Measurements from ENCODE around the gene C1orf87. TPM values are rescaled to one million over a fixed set of nuclear protein-coding genes. Genes with fewer than 3 reads are reported as not detected.

Gene C1orf87
- total and polyA plus RNA-seq, 7 donors = not detected

DNA sequence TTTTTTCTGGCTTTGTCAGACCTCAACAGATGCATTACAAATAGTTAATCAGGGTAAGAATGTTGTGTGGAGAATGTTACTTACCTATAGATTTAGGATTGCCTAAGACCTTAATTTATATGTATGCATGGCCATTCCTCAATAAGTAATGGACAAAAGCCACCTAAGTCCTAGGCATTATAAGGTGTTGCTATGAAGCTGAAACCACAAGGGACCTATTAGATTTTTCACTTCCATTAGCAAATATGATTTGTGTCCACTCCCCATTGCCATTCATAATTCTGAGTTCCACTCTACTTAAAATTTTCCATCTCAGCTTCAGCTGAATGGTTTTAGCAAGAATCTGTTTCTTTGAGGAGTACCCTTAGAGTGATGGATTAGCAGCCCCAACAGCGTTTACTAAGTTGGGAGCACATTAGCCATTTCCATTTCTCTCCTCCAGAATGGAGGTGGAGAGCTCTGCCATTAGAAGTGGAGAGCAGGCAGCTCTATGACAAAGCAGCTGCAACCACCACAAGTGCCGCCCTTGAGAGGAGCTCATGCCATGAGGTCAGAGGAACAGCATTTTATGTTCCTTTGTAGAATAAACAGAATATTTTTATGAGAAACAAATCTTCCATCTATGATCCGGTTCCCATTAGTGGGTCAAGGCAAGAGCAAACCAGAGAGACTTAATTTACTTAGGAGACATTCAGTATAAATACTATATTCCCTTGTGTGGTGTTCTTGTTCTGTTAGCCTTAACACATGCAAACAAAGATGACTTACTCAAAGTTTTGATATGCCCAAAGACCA is 28.9 kb upstream of the C1orf87 start:
- Histone ChIP-seq H3K4me3 (no peak overlapping the region), H3K27me3 (ENCODE audit: insufficient read depth in 3 of 3, low read length in 2 of 3) (no peaks in the 10 kb centered on the region), H3K36me3 (ENCODE audit: insufficient read depth in 1 of 2, low read depth in 1 of 2) (no peaks in the 10 kb centered on the region), H3K4me1 (no peaks in the 10 kb centered on the region), H3K27ac (no peak overlapping the region), H3K9me3 (no peaks in the 10 kb centered on the region)
- intact Hi-C loops (cut with DNase I) = no loop called here
- 81 to 93% (median 83%) methylated on average over 3 of the region's 3 CpGs for WGBS, 3 donors
- DNase-seq (no peak), ATAC-seq (no peak)
- TF ChIP-seq, protein P1, sequence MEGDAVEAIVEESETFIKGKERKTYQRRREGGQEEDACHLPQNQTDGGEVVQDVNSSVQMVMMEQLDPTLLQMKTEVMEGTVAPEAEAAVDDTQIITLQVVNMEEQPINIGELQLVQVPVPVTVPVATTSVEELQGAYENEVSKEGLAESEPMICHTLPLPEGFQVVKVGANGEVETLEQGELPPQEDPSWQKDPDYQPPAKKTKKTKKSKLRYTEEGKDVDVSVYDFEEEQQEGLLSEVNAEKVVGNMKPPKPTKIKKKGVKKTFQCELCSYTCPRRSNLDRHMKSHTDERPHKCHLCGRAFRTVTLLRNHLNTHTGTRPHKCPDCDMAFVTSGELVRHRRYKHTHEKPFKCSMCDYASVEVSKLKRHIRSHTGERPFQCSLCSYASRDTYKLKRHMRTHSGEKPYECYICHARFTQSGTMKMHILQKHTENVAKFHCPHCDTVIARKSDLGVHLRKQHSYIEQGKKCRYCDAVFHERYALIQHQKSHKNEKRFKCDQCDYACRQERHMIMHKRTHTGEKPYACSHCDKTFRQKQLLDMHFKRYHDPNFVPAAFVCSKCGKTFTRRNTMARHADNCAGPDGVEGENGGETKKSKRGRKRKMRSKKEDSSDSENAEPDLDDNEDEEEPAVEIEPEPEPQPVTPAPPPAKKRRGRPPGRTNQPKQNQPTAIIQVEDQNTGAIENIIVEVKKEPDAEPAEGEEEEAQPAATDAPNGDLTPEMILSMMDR (IDR thresholded peaks at IDR 0.05) = no peak

DNA sequence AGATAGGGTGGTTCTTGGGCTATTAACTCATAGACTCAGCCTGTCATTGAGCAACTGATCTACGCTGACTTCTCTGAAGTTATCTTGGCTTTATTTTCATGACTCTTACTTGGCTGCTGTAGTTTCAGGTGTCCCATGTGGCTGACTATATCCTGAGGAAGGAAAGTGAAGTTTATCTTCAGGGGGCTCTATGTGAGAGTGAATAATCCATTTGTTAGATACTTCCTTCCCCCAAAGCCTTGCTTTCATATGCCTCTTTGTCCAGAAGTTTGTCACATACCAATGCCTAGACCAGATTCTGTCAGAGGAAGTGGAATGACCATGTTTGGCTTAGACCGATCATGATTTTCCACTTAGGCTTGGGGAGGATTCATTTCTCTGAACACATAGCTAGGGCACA is 27.9 kb upstream of the C1orf87 start:
- Histone ChIP-seq H3K4me3 (no peak overlapping the region), H3K4me1 (no peaks in the 10 kb centered on the region), H3K27me3 (ENCODE audit: insufficient read depth in 3 of 3, low read length in 2 of 3) (no peaks in the 10 kb centered on the region), H3K36me3 (ENCODE audit: insufficient read depth in 1 of 2, low read depth in 1 of 2) (no peaks in the 10 kb centered on the region), H3K9me3 (no peaks in the 10 kb centered on the region), H3K27ac (no peak overlapping the region)
- DNase-seq = no peak
- intact Hi-C loops (cut with DNase I) = no loop called here
- TF ChIP-seq, protein P1 (IDR thresholded peaks at IDR 0.05) = no peak
- 80 to 86% (median 81%) methylated on average over 2 of the region's 2 CpGs for WGBS, 3 donors
- no peak for ATAC-seq

DNA sequence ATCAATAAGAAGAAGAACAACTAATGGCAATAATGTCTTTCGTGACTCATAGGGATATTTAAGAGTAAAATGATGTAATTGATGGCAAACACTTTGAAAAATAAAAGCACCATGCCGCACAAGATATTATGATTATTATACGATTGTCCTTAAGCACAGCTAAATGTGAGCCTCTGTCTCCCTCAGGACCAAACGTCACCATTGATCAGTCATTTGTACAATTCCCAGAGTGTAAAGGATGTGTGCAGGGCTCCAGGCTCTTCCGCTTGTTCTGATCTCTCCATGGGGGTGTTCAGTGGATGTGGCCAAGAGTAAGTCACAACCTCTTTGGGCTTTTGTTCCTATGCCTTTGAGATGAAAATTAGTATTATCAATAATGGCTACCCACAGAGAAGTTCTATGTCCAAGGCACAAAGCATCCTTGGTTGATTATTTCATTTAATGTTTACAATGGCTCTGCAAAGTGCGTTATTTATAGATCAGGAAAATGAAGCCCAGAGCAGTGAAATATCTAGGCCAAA is 17.7 kb upstream of the C1orf87 start:
- intact Hi-C loops (cut with DNase I) = no loop called here
- Histone ChIP-seq H3K4me1 (no peaks in the 10 kb centered on the region), H3K27me3 (ENCODE audit: insufficient read depth in 3 of 3, low read length in 2 of 3) (no peaks in the 10 kb centered on the region), H3K9me3 (no peaks in the 10 kb centered on the region), H3K4me3 (no peak overlapping the region), H3K36me3 (ENCODE audit: insufficient read depth in 1 of 2, low read depth in 1 of 2) (no peaks in the 10 kb centered on the region), H3K27ac (no peak overlapping the region)
- WGBS, 3 donors = 86 to 92% (median 89%) methylated on average over 6 of the region's 6 CpGs
- no peak for DNase-seq
- TF ChIP-seq, protein P1 (IDR thresholded peaks at IDR 0.05) = no peak
- no peak for ATAC-seq

DNA sequence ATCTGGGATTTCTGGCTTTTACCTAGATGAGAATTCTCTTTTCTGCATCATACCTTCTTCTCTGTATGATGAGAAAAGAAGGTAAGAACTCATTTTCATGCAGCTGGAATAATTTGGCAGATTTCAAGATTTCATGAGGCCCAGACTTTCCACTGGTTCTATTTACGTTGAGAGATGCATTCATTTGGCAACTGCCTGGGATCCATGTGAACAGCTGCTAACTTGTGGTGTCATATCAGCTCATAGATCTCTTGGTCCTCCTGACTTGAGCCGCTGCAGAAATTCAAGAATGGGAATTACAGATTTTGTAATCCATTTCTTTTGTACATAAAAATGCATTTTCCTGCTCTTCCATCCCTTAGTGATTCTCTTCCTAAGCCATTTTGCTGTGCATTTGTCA is 17.1 kb upstream of the C1orf87 start:
- H3K9me3 ChIP-seq = no peaks in the 10 kb centered on the region
- intact Hi-C loops (cut with DNase I) = no loop called here
- no peak overlapping the region for H3K4me3 ChIP-seq
- H3K36me3 ChIP-seq (ENCODE audit: insufficient read depth in 1 of 2, low read depth in 1 of 2) = no peaks in the 10 kb centered on the region
- ATAC-seq (no peak), DNase-seq (no peak)
- WGBS, 3 donors = 33 to 53% (median 50%) methylated on average over 2 of the region's 2 CpGs
- H3K27me3 ChIP-seq (ENCODE audit: insufficient read depth in 3 of 3, low read length in 2 of 3) = no peaks in the 10 kb centered on the region
- TF ChIP-seq, protein P1 (IDR thresholded peaks at IDR 0.05) = no peak
- no peaks in the 10 kb centered on the region for H3K4me1 ChIP-seq
- no peak overlapping the region for H3K27ac ChIP-seq

All from psoas muscle (tissue), 8 donors.